ENCODE results near the gene TEX51.

TEX51 gene

GRCh38 chr2:126906781-126907180, 8.1 kb downstream of the TEX51 start:
- Histone ChIP-seq H3K27ac (ENCODE audit: low read length) (no peak overlapping the region), H3K9ac (ENCODE audit: low read length) (no peak overlapping the region), H4K20me1 (ENCODE audit: insufficient read depth, low read length) (no peaks in the 10 kb centered on the region), H3F3A (ENCODE audit: insufficient read depth, low read length) (no peaks in the 10 kb centered on the region), H3K79me2 (ENCODE audit: low read length) (no peaks in the 10 kb centered on the region), H2AFZ (ENCODE audit: low read length) (no peak overlapping the region), H3K9me3 (replicated peaks; ENCODE audit: insufficient read depth, low read length) (no peaks in the 10 kb centered on the region), H3K27me3 (replicated peaks; ENCODE audit: insufficient read depth, low read length) (no peaks in the 10 kb centered on the region), H3K4me1 (ENCODE audit: low read length) (no peaks in the 10 kb centered on the region), H3K4me3 (ENCODE audit: low read length) (no peak overlapping the region), H3K36me3 (replicated peaks; ENCODE audit: insufficient read depth, low read length) (no peaks in the 10 kb centered on the region), H3K9me2 (replicated peaks; ENCODE audit: insufficient read depth, low read length) (no peaks in the 10 kb centered on the region), H3K4me2 (ENCODE audit: low read depth, low read length) (no peak overlapping the region)
- no peak for DNase-seq
- no peak for TF ChIP-seq EZH2phosphoT487 (IDR thresholded peaks at IDR 0.05; ENCODE audit: low read length)
- TF ChIP-seq EZH2 (optimal IDR thresholded peaks at IDR 0.05; ENCODE audit: low read depth, low read length) = no peak
- no peak for TF ChIP-seq CTCF (IDR thresholded peaks at IDR 0.05; ENCODE audit: low read length)

GRCh38 chr2:126907671-126908070, 9.0 kb downstream of the TEX51 start:
- no peaks in the 10 kb centered on the region for H3K79me2 ChIP-seq (ENCODE audit: low read length)
- no peaks in the 10 kb centered on the region for H3K27me3 ChIP-seq (replicated peaks; ENCODE audit: insufficient read depth, low read length)
- no peak overlapping the region for H3K4me2 ChIP-seq (ENCODE audit: low read depth, low read length)
- no peak overlapping the region for H3K9ac ChIP-seq (ENCODE audit: low read length)
- no peak for DNase-seq
- no peak for TF ChIP-seq EZH2 (optimal IDR thresholded peaks at IDR 0.05; ENCODE audit: low read depth, low read length)
- no peak for TF ChIP-seq CTCF (IDR thresholded peaks at IDR 0.05; ENCODE audit: low read length)
- no peak for TF ChIP-seq EZH2phosphoT487 (IDR thresholded peaks at IDR 0.05; ENCODE audit: low read length)
- no peaks in the 10 kb centered on the region for H3K36me3 ChIP-seq (replicated peaks; ENCODE audit: insufficient read depth, low read length)
- H3F3A ChIP-seq (ENCODE audit: insufficient read depth, low read length) = no peaks in the 10 kb centered on the region
- H3K27ac ChIP-seq (ENCODE audit: low read length) = no peak overlapping the region
- H3K4me3 ChIP-seq (ENCODE audit: low read length) = no peak overlapping the region
- H3K9me2 ChIP-seq (replicated peaks; ENCODE audit: insufficient read depth, low read length) = no peaks in the 10 kb centered on the region
- H2AFZ ChIP-seq (ENCODE audit: low read length) = no peak overlapping the region
- H4K20me1 ChIP-seq (ENCODE audit: insufficient read depth, low read length) = no peaks in the 10 kb centered on the region
- H3K9me3 ChIP-seq (replicated peaks; ENCODE audit: insufficient read depth, low read length) = no peaks in the 10 kb centered on the region
- no peaks in the 10 kb centered on the region for H3K4me1 ChIP-seq (ENCODE audit: low read length)

GRCh38 chr2:126908721-126909177, 10.1 kb downstream of the TEX51 start:
- Histone ChIP-seq H3K4me1 (ENCODE audit: low read length) (no peaks in the 10 kb centered on the region), H3F3A (ENCODE audit: insufficient read depth, low read length) (no peaks in the 10 kb centered on the region), H3K36me3 (replicated peaks; ENCODE audit: insufficient read depth, low read length) (no peaks in the 10 kb centered on the region), H4K20me1 (ENCODE audit: insufficient read depth, low read length) (no peaks in the 10 kb centered on the region), H3K27ac (ENCODE audit: low read length) (no peak overlapping the region), H3K4me2 (ENCODE audit: low read depth, low read length) (no peak overlapping the region), H3K9me3 (replicated peaks; ENCODE audit: insufficient read depth, low read length) (no peaks in the 10 kb centered on the region), H3K79me2 (ENCODE audit: low read length) (no peaks in the 10 kb centered on the region), H3K9me2 (replicated peaks; ENCODE audit: insufficient read depth, low read length) (no peaks in the 10 kb centered on the region), H2AFZ (ENCODE audit: low read length) (no peak overlapping the region), H3K27me3 (replicated peaks; ENCODE audit: insufficient read depth, low read length) (no peaks in the 10 kb centered on the region), H3K4me3 (ENCODE audit: low read length) (no peak overlapping the region), H3K9ac (ENCODE audit: low read length) (no peak overlapping the region)
- TF ChIP-seq CTCF (IDR thresholded peaks at IDR 0.05; ENCODE audit: low read length) (no peak), EZH2phosphoT487 (IDR thresholded peaks at IDR 0.05; ENCODE audit: low read length) (no peak), EZH2 (optimal IDR thresholded peaks at IDR 0.05; ENCODE audit: low read depth, low read length) (no peak)
- no peak for DNase-seq
